NCI-H2227 (cell line): Measurements from ENCODE around the gene IL17RD.

Experiments
- DNase-seq: peaks from one replicate; lab custom pipeline; 2025; ENCODE audit not compliant: unreplicated experiment; lab: John Stamatoyannopoulos, UW

The IL17RD gene

GRCh38 chr3:57158813-57159738, 6.1 kb downstream of the IL17RD start:
- no peak for DNase-seq

DNA sequence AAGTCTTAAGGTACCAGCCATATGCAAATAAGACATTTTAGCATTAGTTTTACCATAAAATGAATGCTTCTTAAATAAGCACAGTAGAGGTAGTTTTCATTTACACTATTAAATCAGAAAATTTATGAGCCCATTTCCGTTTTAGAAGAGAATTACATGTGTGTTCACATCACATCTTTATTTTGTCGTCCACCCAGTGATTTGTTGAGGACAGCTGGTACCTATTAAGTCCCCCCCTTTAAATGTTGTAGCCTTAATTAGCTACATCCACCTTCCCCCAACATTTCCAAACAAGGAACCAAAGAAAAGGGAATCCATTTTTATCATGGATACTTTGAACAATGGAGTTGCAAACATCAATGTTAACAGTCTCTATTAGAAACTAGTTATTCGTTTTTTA, 6.8 kb downstream of the IL17RD start:
- DNase-seq: no peak

DNA sequence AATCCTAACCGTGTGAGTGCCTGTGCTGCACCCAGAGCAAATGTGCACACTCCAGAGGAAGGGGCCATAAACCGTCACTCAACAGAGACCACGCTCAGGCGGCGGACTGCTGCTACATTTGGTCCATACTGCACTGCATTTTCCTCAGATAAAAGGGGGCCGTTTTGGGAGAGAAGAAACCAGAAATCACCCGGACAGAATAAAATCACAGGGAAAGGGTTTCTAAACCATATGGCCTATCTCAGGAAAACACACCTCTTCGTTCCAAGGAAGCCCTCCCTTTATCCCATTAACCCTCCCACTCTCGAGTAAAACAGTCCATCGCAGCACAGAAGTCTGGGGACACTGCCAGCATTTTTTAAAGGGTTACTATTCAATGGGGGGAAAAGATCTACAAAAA, 7.6 kb downstream of the IL17RD start:
- DNase-seq: no peak

- DNase-seq: no peak
Measured at GRCh38 chr3:57155310-57155643, 9.9 kb downstream of the IL17RD start.

DNA sequence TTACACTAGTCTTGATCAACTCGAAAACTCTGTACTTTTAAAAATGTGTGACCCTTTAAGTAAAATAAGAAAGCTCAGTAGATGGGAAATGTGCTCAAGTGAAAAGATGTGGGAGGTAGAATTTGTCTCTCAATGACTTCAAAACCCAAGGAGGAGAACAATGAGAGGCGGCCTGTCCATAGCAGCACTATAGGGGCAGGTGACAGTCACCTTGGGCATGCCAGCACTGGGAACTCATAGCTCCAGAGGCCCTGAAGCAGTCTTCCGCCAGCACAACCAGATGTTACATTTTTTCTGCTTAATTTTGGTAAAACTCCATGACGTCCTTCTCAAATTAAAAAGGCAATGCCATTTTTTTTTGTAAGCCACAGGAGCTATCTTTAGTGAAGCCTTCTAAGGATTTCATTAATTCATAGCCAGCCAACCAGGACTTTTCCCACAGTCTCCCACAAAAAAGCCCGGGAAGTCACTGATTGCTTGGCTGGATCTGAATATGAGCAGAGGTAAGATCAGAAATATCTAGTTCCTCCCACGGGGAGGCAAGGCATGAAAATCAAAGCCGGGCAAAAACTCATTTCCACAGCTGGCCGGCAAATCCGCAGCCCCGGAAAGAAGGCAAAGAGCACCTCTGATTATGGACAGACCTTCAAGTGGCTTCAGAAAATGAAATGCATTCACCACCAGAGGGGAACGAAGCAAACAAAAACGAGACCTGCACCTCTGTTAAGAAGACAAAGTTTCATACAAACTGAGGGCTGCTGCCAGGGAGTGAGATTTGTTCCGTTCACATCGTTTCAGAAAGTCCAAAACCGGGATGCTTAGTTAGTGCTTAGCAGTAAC, 10.5 kb downstream of the IL17RD start:
- no peak for DNase-seq

DNA sequence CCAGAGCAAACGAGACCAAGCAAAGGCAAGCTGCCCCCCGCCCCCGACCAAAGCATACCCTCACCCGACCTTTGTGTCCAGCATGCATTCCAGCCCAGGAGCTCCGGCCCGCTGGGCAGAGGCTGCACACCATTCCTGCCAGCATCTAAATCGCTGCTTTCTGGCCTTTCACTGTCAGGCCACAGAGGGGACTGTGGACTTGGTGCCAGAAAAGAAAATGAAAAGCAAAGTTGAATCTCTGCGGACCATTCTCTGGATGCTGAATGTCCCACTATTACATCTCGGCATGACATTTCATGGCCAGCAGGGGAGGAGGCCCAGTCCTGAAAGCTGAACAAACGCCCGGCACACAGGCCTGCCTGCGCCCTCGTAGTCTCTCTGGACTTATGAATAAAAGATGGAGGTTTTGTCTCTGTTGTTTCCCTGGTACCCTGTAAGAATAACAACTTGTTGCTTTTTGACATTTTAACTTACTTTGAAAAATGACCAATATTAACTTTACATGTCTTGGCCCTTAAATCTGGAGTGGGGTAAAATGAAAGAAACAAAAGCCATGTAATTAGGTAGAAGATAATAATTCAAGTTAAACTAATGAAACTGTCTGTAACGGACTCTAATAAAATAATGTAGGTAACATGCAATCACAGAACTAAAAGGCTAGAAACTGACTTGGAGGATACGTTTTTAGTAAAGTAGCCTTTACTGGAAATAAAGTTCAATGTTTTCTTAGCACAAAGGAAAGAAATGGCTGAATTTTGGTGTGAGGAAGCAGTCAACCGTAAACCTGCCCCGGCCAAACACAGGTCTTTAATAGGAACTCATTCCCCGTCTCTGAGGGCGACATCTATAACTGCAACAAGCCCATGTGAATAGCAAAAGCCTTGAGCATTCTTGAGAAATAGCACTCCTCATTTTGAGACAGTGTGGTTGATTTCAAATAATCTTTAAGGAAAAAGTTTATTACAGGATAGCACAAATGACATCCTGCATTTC, 12.7 kb downstream of the IL17RD start:
- no peak for DNase-seq

DNA sequence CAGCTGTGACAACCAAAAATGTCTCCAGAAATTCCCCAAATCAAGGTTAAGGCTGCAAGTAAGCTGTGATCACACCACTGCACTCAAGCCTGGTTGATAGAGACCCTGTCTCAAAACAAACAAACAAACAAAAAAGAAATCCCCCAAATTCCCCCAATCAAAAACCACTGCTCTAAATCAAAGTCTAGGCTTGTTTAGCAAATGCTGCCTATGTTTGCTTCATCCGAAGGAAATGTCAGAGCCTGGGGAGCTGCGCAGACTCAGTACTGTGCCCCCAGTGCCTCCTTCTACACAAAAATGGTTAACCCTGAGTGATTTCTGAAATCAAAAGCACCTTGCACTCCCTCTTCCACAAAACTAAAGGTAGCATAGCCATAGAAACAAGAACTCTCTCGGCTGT, 13.4 kb downstream of the IL17RD start:
- no peak for DNase-seq

DNA sequence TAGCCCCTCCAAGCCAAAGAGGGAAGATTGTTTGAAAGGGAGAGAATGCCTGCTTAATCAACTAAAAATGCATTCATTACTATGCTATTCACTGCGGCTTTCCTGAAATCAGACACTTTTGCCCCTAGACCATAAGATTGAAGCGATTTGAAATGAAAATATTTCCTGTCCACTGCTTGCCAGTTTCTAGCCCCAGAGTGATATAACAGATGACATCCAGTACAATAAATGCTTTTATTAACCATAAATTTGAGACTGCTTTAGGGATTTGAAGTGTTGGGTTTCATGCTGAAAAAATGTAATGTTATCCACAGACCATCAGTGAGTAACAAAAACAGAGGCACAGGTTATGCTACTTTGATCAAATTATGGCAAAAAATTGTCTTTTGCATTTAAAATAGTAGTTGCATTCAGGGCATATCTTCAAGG, 14.1 kb downstream of the IL17RD start:
- DNase-seq: no peak

- DNase-seq: no peak
Measured at GRCh38 chr3:57150113-57150581, 15.0 kb downstream of the IL17RD start.

- DNase-seq: no peak
Measured at GRCh38 chr3:57147071-57147470, 18.1 kb downstream of the IL17RD start.

DNA sequence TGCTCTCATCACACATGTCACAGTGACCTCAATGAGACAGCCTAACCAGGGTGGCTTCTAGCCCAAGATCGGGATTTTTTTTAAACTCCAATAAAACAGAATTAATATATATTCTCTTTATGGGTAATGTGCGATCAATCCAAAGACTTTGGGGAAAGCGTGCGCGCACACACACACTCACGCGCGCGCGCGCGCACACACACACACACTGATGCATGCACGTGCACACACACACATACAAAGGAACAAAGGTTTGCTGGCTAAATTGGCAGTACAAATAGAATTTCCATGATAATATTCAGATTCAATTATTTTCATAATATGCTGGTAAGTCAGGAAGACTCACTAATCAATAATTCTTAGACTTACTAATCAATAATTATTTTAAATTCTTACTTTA, 19.3 kb downstream of the IL17RD start:
- no peak for DNase-seq

DNA sequence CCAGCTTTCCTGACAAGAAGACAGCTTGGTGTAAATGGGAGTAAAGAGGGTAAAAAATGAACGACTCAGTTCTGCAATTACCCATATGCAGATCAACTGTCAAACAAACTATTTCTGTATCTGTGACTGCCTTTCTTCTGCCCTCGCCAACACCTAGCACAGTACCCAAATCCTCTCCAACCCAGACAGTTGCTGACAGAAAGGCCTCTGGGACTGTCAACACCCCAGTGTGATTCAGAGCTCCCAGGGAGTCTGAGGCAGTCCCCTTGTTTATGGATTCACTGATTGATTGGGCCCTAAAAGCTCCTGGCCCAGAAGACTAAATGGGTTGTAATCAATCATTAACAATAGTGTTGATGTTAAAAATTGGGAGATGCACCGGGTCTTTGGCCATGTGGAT, 20.2 kb downstream of the IL17RD start:
- no peak for DNase-seq

DNA sequence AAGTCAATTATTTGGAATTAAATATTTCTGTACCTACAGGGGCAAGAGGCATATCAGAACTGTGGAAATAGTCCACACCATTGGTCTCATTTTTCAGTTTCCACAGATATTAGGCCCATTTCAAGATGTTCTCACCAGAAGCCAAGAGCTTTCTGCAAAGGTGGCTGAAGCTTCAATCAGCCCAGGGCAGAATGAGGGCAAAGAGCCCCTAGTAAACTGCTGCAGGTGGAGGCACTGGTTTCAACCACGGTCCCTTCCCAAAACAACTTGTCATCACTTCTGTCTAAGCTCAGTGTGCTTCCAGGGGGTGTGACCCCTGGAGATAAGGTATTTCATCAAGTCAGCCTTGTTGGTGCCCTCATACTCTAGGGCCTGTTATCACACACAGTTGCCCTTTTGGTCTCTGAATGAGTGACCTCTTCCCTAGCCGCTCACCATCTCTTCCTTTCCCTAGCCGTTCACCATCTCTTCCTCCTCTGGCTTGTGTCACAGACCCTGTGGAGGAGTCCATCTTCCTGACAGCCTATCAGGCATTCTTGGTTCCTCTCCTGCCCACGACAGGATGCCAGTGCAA, 21.2 kb downstream of the IL17RD start:
- DNase-seq: no peak

GRCh38 chr3:57142411-57142723, 22.8 kb downstream of the IL17RD start:
- no peak for DNase-seq

DNA sequence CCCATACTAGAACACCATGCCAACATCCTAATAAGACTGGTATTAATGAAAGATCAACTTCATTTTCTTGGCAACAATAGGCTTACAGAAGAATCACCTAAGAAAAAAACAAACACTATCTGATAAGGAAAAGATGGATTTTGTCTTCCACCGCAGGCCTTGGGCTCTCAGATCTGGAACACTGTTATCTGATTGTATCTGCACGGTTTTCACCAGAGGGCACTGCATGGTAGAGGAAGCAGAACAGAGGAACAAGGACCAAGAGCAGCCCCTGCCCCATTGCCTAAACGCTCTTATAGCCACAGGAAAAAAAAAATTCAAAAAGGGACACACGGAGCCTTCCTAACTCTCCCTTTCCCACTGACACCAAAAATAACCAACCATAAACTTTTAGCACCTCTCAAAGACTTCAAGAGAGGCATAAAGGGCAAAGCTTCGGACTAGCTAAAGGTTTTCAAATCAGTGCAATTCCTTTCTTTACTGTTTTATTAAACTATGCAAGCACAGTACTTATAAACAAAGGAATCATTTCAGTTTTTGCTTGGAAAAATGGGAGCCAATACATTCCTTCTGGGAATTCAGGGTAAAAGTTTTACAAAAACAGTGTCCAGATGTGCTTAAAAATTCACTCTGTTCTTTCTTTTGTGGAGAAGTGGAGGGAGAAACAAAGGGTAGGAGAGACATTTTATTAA, 23.3 kb downstream of the IL17RD start:
- no peak for DNase-seq

- DNase-seq: no peak
Measured at GRCh38 chr3:57140894-57141293, 24.3 kb downstream of the IL17RD start.

DNA sequence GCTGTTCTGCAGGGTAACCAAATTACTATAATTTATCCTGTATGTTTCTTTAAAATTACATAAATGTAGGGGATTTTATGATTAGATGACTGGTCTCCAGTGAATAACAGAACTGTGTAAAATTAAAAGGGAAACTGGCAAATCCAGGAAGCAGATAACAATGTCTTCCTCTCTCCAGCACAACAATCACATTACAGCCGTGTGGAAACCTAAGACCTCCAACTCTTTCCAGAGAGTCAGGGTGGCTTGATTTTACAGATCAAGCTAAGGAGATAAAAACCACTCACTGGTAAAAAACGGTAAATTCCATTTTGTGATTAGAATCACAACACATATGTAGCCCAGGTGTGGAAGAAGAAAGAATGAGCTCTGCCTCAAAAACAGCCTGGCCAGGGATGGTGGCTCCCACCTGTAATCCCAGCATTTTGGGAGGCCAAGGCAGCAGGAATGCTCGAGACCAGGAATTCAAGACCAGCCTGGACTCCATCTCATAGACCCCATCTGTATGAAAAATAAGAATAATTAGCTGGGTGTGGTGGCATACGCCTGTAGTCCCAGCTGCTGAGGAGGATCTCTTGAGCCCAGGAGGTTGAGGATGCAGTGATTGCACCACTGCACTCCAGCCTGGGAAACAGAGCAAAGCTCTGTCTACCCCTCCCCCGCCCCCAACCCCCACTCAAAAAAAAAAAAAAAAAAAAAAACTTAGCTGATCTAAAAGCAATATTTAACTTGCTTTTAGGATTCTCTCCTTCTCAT, 29.0 kb downstream of the IL17RD start:
- no peak for DNase-seq

DNA sequence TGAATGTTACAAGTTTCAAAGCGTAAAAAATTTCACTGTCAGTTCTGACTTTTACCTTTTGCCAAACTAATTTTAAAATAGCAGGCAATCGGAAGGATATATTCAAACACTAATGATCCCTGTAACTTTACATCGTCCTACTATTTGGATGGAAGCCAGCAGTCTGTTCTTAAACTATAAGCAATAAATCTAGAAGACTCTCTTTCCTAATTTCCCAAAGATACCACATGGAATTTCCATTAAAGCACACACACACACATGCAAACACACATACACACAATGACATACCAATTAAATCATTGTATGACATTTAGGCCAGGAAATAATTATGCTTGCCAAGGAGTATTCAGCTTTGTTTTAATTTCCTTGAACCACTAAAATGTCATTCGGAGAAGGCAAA, 32.0 kb downstream of the IL17RD start:
- no peak for DNase-seq

DNA sequence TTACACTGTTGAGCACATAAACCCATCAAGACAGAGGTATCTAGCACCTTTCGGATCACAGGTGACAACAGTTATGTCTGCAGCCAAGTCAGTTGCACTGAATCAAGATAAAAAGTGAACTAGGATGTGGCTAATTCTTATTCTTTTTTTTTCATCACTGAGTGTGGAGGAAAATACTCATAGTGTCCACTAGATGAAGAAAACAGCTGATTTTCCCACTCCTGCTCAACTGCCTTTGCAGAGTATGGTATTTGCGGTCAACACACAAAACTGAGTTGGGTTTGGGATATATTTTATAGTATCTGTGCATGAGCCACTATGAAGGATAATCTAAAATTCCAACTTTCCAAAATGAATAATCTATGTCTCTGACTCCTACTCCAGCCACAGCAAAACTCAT, 32.5 kb downstream of the IL17RD start:
- no peak for DNase-seq
